ENCODE data around the gene C11orf86. TPM values are rescaled to one million over a fixed set of nuclear protein-coding genes. Genes with fewer than 3 reads are reported as not detected.
A peak's percentile ranks its signal among the peaks of the same experiment; 100 is the strongest.

The C11orf86 gene
- total RNA-seq, 1 experiment from 2014 or later = 0.25 TPM

DNA sequence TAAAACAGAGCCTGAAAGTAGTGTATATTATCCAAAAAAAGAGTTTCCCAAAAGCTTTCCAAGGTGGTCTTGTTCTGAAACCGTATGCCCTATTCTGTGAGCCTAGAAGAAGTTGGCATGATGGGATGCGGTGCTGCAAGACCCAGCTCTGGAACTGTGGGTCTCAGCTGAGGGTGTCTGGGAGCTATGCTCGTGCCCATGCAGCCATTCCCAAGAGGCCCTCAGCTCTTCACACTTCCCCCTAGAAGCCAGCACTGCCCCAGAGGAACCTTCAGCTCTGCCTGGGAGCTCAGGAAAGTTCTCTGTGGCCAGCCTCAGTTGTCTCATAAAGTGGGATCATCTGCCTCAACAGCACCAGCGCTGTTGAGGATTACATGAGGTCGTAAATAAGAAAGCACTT lies 41.4 kb downstream of the C11orf86 start:
- no peak for DNase-seq (ENCODE audit: low read depth, low spot score)
- TF ChIP-seq ELF1 (IDR thresholded peaks at IDR 0.05; ENCODE audit: borderline replicate concordance, low read depth) = no peak
- TF ChIP-seq CEBPB (IDR thresholded peaks at IDR 0.05; ENCODE audit: low read depth) = no peak
- TF ChIP-seq, protein P1, sequence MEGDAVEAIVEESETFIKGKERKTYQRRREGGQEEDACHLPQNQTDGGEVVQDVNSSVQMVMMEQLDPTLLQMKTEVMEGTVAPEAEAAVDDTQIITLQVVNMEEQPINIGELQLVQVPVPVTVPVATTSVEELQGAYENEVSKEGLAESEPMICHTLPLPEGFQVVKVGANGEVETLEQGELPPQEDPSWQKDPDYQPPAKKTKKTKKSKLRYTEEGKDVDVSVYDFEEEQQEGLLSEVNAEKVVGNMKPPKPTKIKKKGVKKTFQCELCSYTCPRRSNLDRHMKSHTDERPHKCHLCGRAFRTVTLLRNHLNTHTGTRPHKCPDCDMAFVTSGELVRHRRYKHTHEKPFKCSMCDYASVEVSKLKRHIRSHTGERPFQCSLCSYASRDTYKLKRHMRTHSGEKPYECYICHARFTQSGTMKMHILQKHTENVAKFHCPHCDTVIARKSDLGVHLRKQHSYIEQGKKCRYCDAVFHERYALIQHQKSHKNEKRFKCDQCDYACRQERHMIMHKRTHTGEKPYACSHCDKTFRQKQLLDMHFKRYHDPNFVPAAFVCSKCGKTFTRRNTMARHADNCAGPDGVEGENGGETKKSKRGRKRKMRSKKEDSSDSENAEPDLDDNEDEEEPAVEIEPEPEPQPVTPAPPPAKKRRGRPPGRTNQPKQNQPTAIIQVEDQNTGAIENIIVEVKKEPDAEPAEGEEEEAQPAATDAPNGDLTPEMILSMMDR (IDR thresholded peaks at IDR 0.05 in 2 of 3, conservative IDR thresholded peaks at IDR 0.05 in 1 of 3; ENCODE audit: borderline replicate concordance in 1 of 3, insufficient read depth in 1 of 3, low read depth in 2 of 3, low read length in 2 of 3) = no peak
- CTCF ChIA-PET = interaction anchor here (1.3 kb wide), 1 partner anchor 37 kb away, joined by 3 read pairs; no protein-coding TSS in a partner anchor
- POLR2A ChIA-PET = no interaction called here
- no peaks in the 10 kb centered on the region for H3K36me3 ChIP-seq (ENCODE audit: control insufficient read depth in 1 of 2, insufficient read depth in 2 of 2, low read length in 2 of 2)
- no peak overlapping the region for H3K9ac ChIP-seq (ENCODE audit: low read length)
- intact Hi-C loops (cut with micrococcal nuclease) = no loop called here
- no peaks in the 10 kb centered on the region for H3K79me2 ChIP-seq (ENCODE audit: insufficient read depth, low read length)
- no peaks in the 10 kb centered on the region for H3K27me3 ChIP-seq (ENCODE audit: insufficient read depth, low read length)
- H2AFZ ChIP-seq (ENCODE audit: low read depth, low read length, poor library complexity, severe bottlenecking) = no peak overlapping the region
- H3K9me2 ChIP-seq (ENCODE audit: insufficient read depth) = no peaks in the 10 kb centered on the region
- RAD21 ChIA-PET (ENCODE audit: low non-redundant PET in 1 of 2, low total read pairs in 2 of 2, uncharacterized antibody in 2 of 2, unreplicated experiment in 2 of 2) = no interaction called here
- H3K27ac ChIP-seq (ENCODE audit: low read depth, low read length) = no peak overlapping the region
- H3K4me2 ChIP-seq (ENCODE audit: low read length) = no peak overlapping the region
- H4K20me1 ChIP-seq (ENCODE audit: insufficient read depth) = no peaks in the 10 kb centered on the region
- no peaks in the 10 kb centered on the region for H3K9me3 ChIP-seq (ENCODE audit: control insufficient read depth in 1 of 2, insufficient read depth in 1 of 2, low read depth in 1 of 2, low read length in 2 of 2)
- H3K4me3 ChIP-seq (replicated peaks in 1 of 2; ENCODE audit: low read depth in 1 of 2, low read length in 2 of 2) = no peak overlapping the region
- no TSS peak for BruUV-seq (replicated peaks)
- no peak for ATAC-seq
- peaks cover 4 to 6% of the 10 kb centered on the region in 2 experiments for H3K4me1 ChIP-seq (ENCODE audit: control insufficient read depth in 1 of 2, insufficient read depth in 2 of 2, low read length in 2 of 2)

- no peaks in the 10 kb centered on the region for H4K20me1 ChIP-seq (ENCODE audit: insufficient read depth)
- intact Hi-C loops (cut with micrococcal nuclease) = loop anchor here (5.0 kb wide), 3 partner anchors 34 to 614 kb away; no protein-coding TSS in a partner anchor
- H3K9me3 ChIP-seq (ENCODE audit: control insufficient read depth in 1 of 2, insufficient read depth in 1 of 2, low read depth in 1 of 2, low read length in 2 of 2) = no peaks in the 10 kb centered on the region
- 0 out of 2 replicates have a peak overlapping the region, but pooled peaks have one; percentile 72 for H3K4me2 ChIP-seq (ENCODE audit: low read length)
- H3K4me1 ChIP-seq (ENCODE audit: control insufficient read depth in 1 of 2, insufficient read depth in 2 of 2, low read length in 2 of 2) = peaks cover 37 to 42% of the 10 kb centered on the region in 2 experiments
- TF ChIP-seq ZFX (IDR thresholded peaks at IDR 0.05) (no peak), RAD21 (IDR thresholded peaks at IDR 0.05; ENCODE audit: low read depth) (no peak), ZNF274 (IDR thresholded peaks at IDR 0.05; ENCODE audit: low read depth, low read length) (no peak), SIN3A (IDR thresholded peaks at IDR 0.05; ENCODE audit: low read depth) (no peak)
- ChIA-PET CTCF (interaction anchor here (1.2 to 1.5 kb wide), 6 partner anchors 10 to 42 kb away, joined by 3 to 6 read pairs (median 3); no protein-coding TSS in a partner anchor), RAD21 (ENCODE audit: low non-redundant PET in 1 of 2, low total read pairs in 2 of 2, uncharacterized antibody in 2 of 2, unreplicated experiment in 2 of 2) (no interaction called here), POLR2A (interaction anchor here (1.1 kb wide), 1 partner anchor 7 kb away, joined by 4 read pairs; no protein-coding TSS in a partner anchor)
- H3K9ac ChIP-seq (ENCODE audit: low read length) = no peak overlapping the region
- DNase-seq (ENCODE audit: low read depth, low spot score) (no peak), ATAC-seq (no peak)
- no peaks in the 10 kb centered on the region for H3K36me3 ChIP-seq (ENCODE audit: control insufficient read depth in 1 of 2, insufficient read depth in 2 of 2, low read length in 2 of 2)
- H3K79me2 ChIP-seq (ENCODE audit: insufficient read depth, low read length) = no peaks in the 10 kb centered on the region
- no TSS peak for BruUV-seq (replicated peaks)
- H2AFZ ChIP-seq (ENCODE audit: low read depth, low read length, poor library complexity, severe bottlenecking) = no peak overlapping the region
- H3K27ac ChIP-seq (ENCODE audit: low read depth, low read length) = no peak overlapping the region
- no peak overlapping the region for H3K4me3 ChIP-seq (replicated peaks in 1 of 2; ENCODE audit: low read depth in 1 of 2, low read length in 2 of 2)
- H3K9me2 ChIP-seq (ENCODE audit: insufficient read depth) = no peaks in the 10 kb centered on the region
- H3K27me3 ChIP-seq (ENCODE audit: insufficient read depth, low read length) = no peaks in the 10 kb centered on the region
These were observed 45.8 kb downstream of the C11orf86 start for GRCh38 chr11:67020949-67021348.
